GM19372 (cell line): Measurements from ENCODE around the gene TMEM220.

Source experiments
- ATAC-seq: cut with Tn5 transposase; IDR thresholded peaks from one replicate; pipeline ENCODE4 v1.9.1; 2021; ENCODE audit warnings: mild to moderate bottlenecking, low read depth, moderate library complexity; ENCODE audit not compliant: unreplicated experiment

The TMEM220 gene

DNA sequence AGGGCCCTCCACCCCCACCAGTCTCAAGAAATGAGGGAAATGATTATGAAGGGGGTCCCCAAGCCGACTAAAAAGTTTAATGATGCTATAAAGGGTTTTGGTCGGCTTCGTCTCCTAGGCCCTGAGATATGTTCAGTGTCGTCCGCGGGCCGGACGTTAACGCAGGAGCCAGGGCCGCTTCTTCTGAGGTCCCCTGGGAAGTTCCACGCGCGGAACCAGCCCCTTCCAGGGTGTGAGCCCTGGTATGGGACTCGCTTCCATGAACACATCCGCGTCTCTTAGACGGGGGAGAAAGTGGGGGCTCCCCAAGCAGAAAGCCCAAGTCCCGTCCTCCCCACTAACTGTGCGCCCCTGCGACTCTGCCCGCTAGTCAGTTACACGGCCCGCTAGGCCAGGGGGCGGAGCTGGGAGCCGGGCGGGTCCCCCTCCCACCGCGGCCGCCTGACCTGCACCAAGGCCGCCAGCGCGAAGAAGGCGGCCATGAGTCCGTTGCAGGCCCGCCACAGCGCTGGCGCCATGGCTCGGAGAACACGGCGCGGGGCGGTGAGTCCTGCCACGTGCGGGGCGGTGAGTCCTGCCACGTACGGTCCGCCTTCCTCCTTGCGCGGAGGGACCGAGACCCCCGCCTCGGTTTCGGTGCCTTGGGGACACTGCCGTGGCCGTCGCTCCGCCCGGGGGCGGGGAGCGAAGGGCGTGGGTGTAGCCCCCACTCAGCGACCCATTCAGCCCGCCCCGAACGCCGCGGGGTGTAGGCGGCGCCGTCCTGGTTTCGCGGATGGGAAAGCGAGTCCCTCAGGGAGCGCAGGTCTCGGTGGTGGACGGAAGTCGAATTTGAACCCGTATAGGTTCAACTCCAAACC, at the start of gene TMEM220:
TSS of gene TMEM220 (minus strand) at position 690 of the 860 bp plus-strand sequence. CDS start at position 518, 172 bp downstream.
- ATAC-seq: peak; percentile 77

DNA sequence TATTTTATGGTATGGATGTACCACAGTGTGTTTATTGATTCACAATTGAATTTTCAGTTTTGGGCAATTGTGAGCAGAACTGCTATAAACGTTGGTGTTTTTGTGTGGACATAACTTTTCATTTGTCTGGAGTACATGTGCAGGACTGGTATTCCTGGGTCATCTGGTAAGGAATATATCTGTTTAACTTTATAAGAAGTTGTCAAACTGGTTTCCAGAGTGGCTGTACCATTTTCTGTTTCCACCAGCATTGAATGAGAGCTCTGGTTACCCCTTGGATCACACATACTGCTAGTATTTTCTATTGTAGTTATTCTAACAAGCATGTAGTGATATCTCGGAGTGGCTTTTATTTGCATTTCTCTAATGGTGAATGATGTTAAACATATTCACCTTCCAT, 49.8 kb upstream of the TMEM220 start:
- ATAC-seq: no peak

DNA sequence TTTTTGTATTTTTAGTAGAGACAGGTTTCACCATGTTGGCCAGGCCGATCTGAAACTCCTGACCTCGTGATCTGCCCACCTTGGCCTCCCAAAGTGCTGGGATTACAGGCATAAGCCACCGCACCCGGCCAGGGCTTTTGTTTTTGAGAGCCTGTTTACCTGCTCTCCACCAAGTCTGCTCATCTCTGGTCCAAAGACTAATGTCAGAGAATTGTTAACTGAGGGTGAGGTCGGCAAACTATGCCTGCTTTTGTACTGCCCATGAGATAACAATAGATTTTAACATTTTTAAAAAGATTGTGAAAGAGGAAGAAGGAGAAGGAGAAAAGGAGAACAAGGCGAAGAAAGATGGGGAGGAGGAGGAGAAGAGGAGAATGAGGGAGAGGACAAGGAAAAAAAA, 48.1 kb upstream of the TMEM220 start:
- ATAC-seq: no peak

DNA sequence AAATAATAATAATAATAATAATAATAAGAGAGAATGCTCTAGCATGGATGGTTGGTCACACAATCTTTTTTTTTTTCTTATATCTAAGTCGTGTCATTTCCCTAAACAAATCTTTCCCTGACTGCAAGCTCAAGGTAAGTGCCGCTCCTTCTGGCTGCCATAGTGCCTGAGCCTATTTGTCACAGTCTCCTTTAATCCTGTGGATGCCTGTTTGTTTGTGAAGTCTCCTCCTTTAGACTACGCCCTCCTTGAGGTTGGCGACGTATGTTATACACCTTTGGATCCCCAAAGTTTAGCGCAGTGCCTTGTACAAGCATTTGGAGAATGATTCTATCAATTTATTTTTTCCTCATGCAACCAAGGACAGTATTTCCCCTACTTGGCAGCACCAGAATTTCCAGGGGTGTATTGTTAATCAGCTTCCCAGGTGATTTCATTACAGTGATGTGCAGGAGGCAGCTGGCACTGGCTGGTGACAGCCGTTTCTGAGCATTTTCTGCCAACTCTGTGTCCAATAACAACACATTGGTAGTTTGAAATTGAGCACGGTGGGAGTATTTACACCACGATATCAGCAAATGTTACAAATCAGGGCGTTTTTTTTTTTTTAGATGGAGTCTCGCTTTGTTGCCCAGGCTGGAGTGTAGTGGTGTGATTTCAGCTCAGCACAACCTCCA, 47.4 kb upstream of the TMEM220 start:
- no peak for ATAC-seq

DNA sequence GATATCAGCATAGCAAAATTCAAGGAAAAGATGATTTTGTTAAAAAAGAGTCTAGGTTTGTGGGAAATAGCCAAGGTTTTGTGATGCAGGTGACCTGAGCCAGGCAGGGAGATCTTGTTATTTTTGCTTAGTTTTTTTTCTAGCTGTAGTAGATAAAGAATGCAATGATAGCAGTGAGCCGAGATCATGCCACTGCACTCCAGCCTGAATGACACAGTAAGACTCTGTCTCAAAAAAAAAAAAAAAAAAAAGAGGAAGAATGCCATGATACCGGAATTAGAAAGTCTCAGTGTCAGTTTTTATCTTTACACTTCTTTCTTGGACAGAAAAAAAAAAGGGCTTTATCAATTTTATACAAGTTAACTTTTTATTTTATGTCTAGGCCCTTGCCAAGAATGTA, 46.6 kb upstream of the TMEM220 start:
- ATAC-seq: no peak

DNA sequence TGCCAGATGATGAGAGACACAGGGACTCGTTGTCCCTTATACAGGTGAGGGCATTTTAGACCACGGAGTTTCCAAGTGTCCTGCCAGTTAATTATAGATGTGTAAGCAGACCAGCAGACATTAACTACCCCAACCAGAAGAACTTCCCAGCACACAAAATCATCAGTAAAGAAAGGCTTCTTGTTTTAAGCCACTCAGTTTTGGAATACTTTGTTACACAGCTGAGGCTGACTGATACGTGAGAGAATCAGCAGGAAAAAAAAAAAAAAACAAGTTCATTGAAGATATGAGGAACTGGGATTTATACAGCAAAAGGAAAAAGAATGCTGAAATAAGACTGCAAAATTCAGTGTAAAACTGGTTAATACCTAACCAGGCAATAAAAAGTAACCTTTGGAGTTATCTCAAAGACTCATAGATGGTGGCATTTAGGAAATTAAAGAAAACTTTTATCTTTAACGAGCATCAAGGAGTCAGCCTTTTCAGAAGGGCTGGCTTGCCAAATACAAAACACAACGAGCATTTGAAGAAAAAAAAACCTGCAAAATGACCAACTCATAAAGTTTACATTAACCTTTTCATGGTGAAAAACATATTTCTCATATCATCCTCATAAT, 46.0 kb upstream of the TMEM220 start:
- ATAC-seq: no peak

DNA sequence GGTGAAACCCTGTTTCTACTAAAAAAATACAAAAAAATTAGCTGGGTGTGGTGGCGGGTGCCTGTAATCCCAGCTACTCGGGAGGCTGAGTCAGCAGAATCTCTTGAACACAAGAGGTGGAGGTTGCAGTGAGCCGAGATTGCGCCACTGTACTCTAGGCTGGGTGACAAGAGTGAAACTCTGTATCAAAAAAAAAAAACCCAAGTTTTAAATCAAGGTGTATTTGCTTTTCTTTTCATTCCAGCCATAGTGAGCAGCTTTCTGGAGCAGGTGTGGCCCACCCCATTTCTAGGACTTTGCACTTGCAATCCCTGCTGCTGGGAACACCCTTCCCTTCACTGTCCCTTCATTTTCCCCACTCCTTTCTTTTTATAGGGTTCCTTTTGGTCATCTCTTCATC, 45.2 kb upstream of the TMEM220 start:
- no peak for ATAC-seq

DNA sequence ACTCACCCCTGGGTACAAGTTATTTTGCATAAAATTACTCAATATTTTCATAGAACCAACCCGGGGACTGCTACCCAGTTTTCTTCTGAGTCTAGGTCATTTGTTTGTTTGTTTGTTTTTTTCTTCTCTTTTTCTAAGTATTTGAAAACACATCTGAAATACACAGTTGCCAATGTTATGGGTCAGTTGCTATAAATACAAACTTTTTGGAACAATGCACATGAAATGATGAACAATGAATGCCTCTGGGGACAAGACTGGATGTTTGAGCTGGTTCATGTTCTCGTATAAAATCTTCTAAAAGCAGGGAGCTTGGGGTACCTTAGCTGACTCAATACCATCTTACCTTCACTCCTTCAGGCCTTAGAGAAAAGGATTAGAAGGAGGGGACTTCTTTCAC, 43.6 kb upstream of the TMEM220 start:
- ATAC-seq: no peak

DNA sequence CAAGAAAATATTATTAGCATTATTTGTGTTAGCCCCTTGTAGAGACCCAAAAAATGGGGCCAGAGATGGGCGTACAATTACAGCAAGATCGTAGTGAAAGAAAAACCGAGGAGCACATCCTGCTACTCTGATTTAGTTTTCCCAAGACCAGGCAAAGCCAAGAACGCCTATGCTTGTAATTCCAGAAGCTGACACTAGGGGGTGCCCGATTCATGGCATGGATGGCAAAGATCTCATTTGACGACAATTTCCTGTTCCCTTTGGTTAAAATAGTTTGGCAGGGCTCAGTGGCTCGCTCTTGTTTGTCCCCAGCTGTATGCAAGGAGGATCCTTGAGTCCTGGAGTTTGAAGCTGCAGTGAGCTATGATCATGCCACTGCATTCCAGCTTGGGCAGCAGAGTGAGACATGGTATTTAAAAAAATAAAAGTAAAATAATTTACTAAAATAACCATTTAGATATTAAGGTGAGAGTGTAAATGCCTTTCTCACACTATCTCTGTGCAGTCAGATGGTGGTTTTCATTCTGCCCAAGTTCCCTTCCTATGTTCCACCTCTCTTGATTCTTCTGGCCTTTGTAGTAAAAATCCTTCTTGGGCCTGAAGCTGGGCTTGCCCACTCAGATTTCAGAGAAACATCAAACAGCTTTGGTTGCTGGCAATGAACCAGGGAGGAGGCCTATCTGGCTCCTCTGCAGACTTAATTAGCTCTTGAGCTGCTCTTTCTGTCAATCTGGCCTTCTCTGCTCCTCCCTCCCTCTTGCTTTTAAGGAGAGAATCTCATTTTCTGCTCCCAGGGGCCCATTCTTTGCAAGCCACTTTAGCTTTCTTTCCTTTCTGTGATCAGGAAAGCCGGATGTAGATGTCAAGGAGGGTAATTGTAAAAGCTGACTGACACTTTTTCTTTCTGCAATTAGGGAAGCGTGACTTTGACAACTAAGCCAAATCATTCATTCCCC, 42.9 kb upstream of the TMEM220 start:
- no peak for ATAC-seq

DNA sequence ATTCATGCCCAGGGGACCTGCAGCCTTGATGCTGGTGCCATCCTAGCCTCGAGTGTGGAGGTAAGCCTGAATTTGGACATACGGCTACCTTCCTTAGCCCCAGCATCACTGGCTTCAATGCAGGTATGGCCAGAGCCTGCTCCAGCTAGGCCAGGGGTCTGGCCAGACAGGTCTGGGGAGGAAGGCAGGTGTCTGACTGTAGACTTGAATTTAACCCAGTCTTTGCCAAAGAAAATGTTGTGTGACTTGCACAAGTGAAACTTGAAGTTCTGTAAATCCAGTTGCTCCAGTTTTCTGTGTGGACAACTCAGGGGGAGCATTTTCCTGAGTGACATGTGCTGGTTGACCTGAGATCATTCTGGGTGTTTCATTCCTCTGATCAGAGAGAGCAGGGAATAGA, 41.3 kb upstream of the TMEM220 start:
- ATAC-seq: no peak

DNA sequence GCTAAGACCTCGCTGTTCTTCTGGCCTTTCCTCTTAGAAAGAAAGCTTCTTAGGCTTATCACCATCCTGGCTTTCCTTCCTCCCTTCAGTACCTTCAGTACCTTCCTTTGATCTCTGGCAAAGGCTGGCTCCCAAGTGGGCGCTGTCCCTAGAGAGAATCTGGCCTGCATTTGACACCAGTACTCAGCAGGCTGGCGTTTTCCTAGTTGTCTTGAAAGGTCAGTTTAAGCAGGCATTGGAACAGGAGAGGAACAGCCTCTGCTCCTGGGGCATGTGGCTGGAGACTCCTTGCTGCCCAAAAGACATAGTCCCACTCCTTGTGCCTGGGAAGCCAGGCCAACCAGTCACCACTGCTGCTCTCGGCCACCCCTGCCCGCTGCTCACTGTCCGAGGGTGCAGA, 40.0 kb upstream of the TMEM220 start:
- ATAC-seq: no peak

DNA sequence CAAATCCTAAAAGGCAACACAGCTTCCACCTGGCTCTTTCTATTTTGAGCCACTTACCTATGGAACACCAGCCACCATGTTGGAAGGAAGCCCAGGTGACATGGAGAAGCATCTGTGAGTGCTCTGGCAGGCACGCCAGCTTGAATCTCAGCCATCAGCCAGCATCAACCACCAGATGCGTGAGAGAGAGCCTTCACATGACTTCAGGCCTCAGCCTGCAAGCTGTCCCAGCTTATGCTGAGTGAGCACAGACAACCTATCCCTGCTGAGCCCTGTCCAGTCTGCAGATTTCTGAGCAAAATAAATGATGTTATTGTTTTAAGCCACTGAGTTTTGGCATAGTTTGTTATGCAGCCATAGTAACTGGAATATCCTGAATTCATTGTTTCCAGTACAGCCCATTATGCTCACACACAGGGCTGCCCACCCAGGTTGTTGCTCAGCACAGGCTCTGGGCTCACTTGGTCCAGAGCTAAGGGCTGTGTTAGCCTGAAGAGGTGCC, 39.0 kb upstream of the TMEM220 start:
- no peak for ATAC-seq

DNA sequence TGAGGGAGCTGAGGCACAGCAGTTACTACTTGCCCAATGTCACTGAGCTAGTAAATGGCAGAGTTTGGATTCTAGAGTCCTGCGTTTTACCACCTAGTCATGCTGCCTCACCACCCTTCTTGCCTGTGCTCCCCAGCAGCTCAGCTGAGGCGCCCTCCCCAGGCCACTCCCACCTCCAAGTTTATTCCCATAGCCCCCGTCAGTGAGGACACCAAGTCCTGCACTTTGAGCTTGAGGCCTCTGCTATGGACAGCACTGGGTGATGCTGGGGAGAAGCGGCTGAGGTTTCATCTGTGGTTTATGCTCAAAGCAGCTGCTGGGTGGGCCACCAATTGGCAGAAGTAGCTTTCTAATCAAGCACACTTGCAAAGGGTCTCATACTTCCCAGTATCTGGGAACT, 37.4 kb upstream of the TMEM220 start:
- no peak for ATAC-seq

DNA sequence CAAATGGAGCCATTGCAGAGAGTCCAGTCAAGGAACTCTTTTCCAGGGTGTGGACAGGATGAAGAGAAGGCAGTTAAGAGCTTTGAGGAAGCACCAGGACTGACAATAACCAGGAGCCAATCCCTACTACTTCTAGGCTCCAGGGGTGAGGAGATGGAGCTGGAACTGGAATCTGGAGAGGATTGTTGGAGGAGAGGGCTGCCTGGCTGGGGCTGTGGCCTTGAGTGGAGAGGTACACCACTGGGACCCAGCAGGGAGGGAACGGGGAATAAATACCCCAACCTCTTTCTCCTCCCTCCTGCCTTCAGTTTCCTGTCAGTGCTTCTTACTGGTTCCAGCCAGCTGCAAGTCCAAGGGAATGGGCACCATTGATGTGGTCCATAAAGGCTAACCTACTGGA, 32.2 kb upstream of the TMEM220 start:
- ATAC-seq: no peak

DNA sequence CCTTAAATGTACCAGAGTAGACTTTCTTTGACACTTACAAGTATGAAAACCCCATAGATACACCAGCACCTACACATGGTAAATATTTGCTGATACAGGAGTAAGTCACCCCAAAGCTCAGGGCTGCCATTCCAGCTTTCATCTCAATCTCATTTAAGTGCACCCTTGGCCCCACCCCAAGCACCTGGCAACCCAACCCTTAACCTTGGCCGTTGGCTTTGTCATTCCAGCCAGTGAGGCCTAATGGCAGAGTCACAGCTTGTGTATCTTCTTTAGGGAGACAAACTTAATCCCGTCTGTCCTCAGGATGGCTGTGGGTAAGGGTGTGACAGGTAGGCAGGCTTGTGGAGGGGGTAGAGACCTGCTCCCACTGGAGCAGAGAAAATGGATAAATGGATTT, 31.5 kb upstream of the TMEM220 start:
- ATAC-seq: no peak

DNA sequence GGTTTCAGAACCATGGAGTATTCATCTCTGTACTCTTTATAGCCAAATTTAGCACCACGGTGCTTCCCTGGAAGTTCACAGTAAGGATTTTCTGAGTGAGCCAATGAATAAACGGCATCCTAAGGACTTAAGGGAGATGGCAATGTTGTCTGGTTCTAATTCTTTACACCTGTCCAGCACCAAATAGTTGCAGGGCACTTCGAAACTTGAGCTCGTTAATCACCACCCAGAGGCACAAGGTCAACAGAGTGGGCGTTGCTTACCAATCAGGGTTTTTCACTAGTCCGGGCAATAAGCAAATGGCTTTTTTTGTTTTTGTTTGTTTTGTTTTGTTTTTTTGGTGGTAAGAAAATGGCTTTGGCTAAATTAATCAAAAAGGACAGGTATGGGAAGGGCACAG, 28.2 kb upstream of the TMEM220 start:
- no peak for ATAC-seq

DNA sequence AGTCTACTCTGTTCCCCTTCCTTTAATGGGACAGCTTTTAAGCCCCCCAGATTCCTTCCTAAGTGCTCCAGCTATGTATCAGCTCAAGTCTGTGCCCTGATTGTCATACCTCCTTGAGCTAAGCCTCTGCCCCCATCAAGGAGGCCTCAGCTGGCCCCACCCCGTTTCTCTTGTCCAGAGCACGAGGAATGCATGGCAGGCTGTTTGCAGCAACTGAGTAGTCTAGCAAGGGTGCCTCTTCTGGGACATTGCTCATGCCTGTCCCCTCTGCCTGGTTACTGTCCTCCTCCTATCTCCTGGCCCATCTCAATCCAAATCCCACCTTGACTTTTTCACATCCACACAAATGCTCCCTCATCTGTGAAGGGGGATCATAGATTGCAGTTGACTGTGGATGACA, 27.8 kb upstream of the TMEM220 start:
- no peak for ATAC-seq

DNA sequence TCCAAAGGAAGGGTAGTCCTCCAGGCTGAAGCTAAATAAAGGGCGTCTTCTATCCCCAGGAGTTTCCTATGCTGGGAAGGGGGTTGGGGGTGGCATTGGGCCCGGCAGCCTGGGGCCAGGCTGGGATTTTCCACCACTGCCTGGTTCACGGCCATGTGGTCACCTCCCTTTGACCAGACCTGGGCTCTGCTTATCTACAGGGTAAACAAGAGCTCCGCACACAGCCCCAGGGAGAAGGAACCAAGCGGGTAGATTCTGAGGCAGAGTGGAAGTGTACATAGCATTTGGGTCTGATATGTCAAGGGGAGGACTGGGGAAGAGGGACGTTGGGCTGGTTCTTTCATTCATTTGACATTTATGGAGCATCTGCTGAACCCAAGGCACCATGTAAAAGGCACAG, 27.2 kb upstream of the TMEM220 start:
- ATAC-seq: no peak

DNA sequence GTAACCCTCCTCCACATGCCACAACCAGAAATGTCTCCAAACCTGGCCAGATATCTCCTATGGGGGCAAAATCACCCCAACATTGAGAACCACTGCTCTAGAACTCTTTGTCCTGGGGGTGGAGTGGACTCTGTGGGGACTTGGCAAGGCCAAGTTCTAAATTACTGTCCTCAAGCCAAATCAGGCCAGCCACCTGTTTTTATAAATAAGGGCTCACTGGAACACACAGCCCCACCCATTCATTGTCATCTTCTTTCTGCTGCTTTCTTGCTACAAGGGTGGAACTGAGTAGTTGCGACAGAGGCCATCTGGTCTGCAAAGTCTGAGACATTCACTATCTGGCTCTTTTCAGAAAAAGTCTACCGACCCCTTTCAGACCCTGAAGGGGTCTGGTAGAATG, 26.8 kb upstream of the TMEM220 start:
- no peak for ATAC-seq

DNA sequence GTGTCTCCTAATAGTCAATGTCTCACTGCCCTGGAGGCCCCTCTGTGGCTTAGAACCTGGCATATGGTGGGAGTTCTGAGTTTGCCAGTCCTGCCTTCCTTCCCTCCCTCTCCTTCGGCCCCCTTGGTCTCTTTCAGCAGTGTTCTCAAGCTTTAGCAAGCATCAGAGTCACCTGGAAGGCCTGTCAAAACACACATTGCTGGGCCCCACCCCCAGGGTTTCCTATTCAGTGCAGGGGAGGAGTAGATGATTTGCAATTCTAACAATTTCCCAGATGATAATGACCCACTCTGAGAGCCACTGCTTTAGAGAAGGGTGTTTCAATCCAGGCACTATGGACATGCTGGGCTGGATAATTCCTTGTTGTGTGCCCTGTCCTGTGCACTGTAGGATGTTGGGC, 26.4 kb upstream of the TMEM220 start:
- no peak for ATAC-seq
